ENCODE data around the gene NEB. TPM values are rescaled to one million over a fixed set of nuclear protein-coding genes. Genes with fewer than 3 reads are reported as not detected.

Gene NEB
- total and polyA plus RNA-seq, 2 of the 4 experiments (the other 2 are of a cell fraction): under 0.01 TPM; not detected in 1

GRCh38 chr2:151508519-151508918 lies 225.8 kb downstream of the NEB start:
- Histone ChIP-seq H3K14ac (replicated peaks; ENCODE audit: low read depth, low read length) (no peak overlapping the region), H3K9ac (ENCODE audit: low read depth, low read length) (no peak overlapping the region), H3K27ac (ENCODE audit: insufficient read depth, low read length) (no peak overlapping the region), H3K23ac (ENCODE audit: low read depth, low read length) (no peak overlapping the region), H3K4me1 (ENCODE audit: control insufficient read depth, insufficient read depth, low read length) (no peaks in the 10 kb centered on the region), H2AK9ac (replicated peaks; ENCODE audit: low read depth, low read length, poor library complexity) (no peak overlapping the region), H3K79me1 (ENCODE audit: low read depth in 1 of 2, low read length in 2 of 2) (no peaks in the 10 kb centered on the region), H4K20me1 (ENCODE audit: insufficient read depth, low read length) (no peaks in the 10 kb centered on the region), H3K18ac (ENCODE audit: low read depth, low read length) (no peak overlapping the region), H3K4me3 (ENCODE audit: insufficient read depth, low read depth, low read length) (no peak overlapping the region), H4K5ac (ENCODE audit: low read depth, low read length) (no peak overlapping the region), H2BK5ac (ENCODE audit: low read depth, low read length, poor library complexity, severe bottlenecking) (no peak overlapping the region), H2AFZ (replicated peaks; ENCODE audit: low read length, poor library complexity) (no peak overlapping the region), H2AK5ac (ENCODE audit: low read depth, low read length) (no peak overlapping the region), H2BK20ac (ENCODE audit: low read depth, low read length) (no peak overlapping the region), H3K27me3 (ENCODE audit: control insufficient read depth, insufficient read depth, low read length) (no peaks in the 10 kb centered on the region), H2BK15ac (ENCODE audit: low read depth, low read length) (no peak overlapping the region), H3K4ac (ENCODE audit: low read depth, low read length) (no peak overlapping the region), H3K4me2 (ENCODE audit: low read depth, low read length) (no peak overlapping the region), H4K91ac (ENCODE audit: insufficient read depth, low read depth, low read length) (no peak overlapping the region), H3K9me1 (ENCODE audit: insufficient read depth, low read length) (no peaks in the 10 kb centered on the region; the same call in 1 of the 2 replicates), H2BK120ac (ENCODE audit: low read depth, low read length) (no peak overlapping the region), H4K8ac (ENCODE audit: low read depth in 2 of 2, low read length in 2 of 2) (no peak overlapping the region), H3K36me3 (ENCODE audit: control insufficient read depth, insufficient read depth, low read length) (no peaks in the 10 kb centered on the region), H3K56ac (ENCODE audit: extremely low read depth, insufficient read depth, low read length) (no peak overlapping the region), H3K9me3 (ENCODE audit: control insufficient read depth, insufficient read depth, low read length) (no peaks in the 10 kb centered on the region)
- ChIA-PET CTCF (no interaction called here), POLR2A (ENCODE audit: unreplicated experiment) (no interaction called here)
- ATAC-seq (ENCODE audit: low read depth) (no peak), DNase-seq (no peak)
- TF ChIP-seq ELK1 (IDR thresholded peaks at IDR 0.05; ENCODE audit: borderline replicate concordance, low read depth, low read length) (no peak), MAZ (IDR thresholded peaks at IDR 0.05; ENCODE audit: borderline replicate concordance, low read depth, low read length) (no peak), NFE2L2 (IDR thresholded peaks at IDR 0.05; ENCODE audit: low read depth, low read length) (no peak), CEBPB (IDR thresholded peaks at IDR 0.05; ENCODE audit: low read depth, low read length) (no peak), RCOR1 (IDR thresholded peaks at IDR 0.05; ENCODE audit: insufficient replicate concordance, low read length) (no peak), POLR2A (IDR thresholded peaks at IDR 0.05; ENCODE audit: low read depth, low read length) (no peak)
- dilution Hi-C loops (cut with HindIII; ENCODE audit: low sequenced_read_pairs, unreplicated experiment): no loop called here
- WGBS, 2 experiments (ENCODE audit: extremely low coverage in 2 of 2, insufficient read length in 1 of 2): 100% methylated on average over 1 of the region's 3 CpGs; no CpG with 5 or more reads in 1 of the 2 experiments
- intact Hi-C loops (cut with micrococcal nuclease): no loop called here
- in situ Hi-C loops (cut with MboI; ENCODE audit: low sequenced_read_pairs): no loop called here
- no TSS peak for BruUV-seq (replicated peaks)

All from IMR-90 (cell line).